Ramos (cell line): Measurements from ENCODE around the gene BIRC2.

Source experiments
- in situ Hi-C: fragments of 300-500 bp; cut with MboI; formaldehyde crosslinking; loops from one replicate; pipeline ENCODE4 v1.14.3; 2022; ENCODE audit warnings: low sequenced_read_pairs; ENCODE audit not compliant: unreplicated experiment

BIRC2 gene

DNA sequence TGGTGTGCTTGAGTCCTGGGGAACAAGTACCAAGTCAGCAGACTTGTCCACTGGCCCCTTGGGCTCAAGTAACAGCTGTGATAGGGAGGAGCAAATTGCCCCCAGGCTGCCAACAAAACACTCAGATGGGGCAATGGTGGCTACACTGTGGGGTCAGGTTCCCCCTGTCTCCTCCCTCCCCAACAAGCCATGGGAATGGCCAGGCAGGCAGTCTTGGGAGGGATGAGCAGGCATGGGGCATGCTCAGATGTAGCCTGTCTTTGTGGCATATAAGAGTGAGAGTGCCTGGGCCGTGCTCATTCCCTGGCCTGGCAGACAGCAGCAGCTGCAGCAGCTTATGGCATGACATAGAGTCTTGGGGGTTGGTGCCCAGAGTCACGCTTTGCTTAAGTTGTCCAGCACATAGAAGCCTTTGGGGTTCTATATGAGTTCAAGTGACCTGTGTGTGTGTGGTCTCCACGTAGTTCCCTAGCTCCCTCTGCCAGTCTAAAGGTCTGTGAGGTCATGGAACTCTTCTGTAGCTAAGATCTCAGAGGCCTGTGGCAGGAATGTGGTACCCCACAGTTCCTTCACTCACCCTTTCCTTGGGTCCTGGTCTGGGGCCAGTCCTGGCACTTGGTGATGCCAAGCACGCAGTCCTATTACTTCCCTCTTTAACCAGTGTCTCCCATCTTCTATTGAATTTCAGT is 44.7 kb downstream of the BIRC2 start:
- in situ Hi-C loops = loop anchor here (5.0 kb wide), 1 partner anchor 106 kb away; no protein-coding TSS in a partner anchor

DNA sequence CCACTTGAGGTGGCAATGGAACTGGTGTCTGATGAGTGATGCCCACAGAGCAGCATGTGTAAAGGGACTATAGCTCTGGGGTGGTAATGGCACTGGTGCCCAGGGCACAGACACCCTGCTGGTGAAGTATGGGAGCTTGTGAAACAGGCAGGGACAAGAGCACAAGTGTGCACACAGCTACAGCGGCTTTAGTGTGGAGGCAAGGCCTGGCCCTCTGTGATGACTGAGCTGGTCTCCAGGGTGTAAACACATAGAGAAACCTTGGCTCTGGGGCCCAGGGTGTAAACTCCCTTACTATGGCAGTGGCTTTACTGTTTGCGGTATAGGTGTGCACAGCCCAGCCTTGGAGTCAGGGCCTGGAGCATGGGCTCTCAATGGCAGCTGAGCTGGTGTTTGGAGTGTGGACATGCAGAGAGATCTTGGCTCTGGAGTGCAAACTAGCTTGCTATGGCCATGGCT is 46.3 kb downstream of the BIRC2 start:
- in situ Hi-C loops = loop anchor here (5.0 kb wide), 1 partner anchor 104 kb away; no protein-coding TSS in a partner anchor

- in situ Hi-C loops = no loop called here
Measured at GRCh38 chr11:102395720-102396393, 48.8 kb downstream of the BIRC2 start.

GRCh38 chr11:102396708-102397563 is 49.9 kb downstream of the BIRC2 start:
- in situ Hi-C loops = no loop called here

- in situ Hi-C loops = no loop called here
Measured at GRCh38 chr11:102398297-102398696, 51.3 kb downstream of the BIRC2 start.

DNA sequence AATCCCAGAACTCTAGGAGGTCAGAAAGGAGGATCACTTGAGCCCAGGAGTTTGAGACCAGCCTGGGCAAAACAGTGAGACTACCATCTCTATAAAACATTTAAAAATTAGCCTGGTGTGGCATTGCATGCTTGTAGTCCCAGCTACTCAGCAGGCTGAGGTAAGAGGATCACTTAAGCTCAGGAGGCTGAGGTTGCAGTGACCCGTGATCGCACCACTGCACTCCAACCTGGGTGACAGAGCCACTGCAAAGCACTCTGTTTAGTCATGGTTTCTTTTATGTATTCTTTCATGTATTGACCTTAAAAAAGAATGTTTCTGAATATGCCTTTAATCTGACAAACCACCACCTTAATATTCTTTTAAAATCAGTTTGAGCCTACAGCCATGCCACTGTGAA is 52.2 kb downstream of the BIRC2 start:
- in situ Hi-C loops = no loop called here

- in situ Hi-C loops = no loop called here
Measured at GRCh38 chr11:102400603-102401002, 53.6 kb downstream of the BIRC2 start.

DNA sequence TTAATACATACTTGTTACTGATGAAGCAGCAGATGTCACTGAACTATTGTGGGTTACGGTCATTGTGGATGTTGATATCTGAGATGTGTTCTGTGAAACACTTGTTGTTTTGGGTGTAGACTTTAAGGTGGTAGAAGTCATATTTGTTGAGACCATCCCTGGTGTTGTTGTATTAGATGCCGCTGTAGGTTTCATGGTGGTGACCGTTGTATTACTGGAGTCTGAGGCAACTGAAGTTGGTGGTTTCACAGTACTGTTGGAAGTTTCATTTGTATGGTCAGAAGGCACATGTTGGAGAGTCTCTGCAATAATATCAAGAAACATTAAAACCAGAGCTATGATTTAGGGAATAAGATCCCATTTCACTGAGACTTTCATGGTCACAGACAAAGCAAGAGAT is 54.9 kb downstream of the BIRC2 start:
- in situ Hi-C loops = no loop called here

DNA sequence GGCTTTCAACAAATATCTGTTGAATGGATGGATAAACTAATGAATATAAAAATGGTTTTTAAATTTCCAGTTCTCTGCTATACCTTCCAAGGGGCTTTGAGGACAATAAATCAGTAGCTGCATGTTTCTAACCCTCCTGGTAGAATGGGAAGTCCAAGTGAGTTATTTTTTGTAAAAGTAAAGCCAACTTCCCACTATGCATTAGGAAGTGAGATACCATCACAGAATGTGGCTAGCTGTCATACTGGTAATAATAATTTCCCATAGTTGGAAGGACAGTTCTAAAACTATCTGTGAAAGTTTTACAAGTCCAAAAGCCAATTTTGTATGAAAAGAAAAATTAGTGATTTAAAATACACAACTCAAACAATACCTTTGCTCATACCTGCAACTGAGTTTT is 55.5 kb downstream of the BIRC2 start:
- in situ Hi-C loops = no loop called here

- in situ Hi-C loops = no loop called here
Measured at GRCh38 chr11:102405501-102405900, 58.5 kb downstream of the BIRC2 start.

DNA sequence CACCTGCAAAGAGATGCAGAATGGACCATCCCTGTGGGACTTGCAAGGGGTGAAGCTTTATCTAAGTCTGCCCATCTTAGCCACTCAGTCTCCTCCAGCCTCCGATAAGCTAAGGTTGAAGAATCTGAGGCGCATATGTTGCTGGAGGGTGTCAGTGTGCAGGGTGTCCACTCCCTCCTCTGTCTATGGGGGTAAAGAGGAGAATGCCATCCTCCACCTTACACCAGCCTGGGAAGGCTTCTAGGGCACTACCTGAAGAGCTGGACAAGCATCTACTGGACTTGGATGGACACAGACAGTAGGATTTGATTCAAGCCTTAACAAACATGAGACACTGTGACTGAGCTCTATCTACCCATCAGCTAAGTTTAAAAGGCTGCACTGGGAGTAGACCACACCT is 59.1 kb downstream of the BIRC2 start:
- in situ Hi-C loops = no loop called here

GRCh38 chr11:102407901-102408300 is 60.9 kb downstream of the BIRC2 start:
- in situ Hi-C loops = no loop called here

DNA sequence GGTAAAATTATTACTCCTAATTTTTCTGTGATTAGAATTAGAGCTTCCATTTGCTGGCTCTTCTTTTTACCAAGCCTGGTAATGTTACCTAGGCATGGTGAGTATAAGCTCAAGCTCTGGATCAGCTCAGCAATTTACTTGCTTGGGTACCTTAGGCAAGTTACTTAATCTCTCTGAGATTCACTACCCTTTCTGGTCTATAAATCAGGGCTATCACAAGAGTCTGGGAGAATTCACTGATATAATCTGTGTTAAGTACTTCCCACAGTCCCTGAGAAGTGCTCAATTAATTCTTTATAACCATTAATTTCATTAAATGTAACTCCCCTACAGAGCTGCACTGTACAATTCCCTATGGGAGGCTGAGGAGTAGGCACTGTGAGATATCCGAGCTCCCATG is 61.3 kb downstream of the BIRC2 start:
- in situ Hi-C loops = no loop called here

DNA sequence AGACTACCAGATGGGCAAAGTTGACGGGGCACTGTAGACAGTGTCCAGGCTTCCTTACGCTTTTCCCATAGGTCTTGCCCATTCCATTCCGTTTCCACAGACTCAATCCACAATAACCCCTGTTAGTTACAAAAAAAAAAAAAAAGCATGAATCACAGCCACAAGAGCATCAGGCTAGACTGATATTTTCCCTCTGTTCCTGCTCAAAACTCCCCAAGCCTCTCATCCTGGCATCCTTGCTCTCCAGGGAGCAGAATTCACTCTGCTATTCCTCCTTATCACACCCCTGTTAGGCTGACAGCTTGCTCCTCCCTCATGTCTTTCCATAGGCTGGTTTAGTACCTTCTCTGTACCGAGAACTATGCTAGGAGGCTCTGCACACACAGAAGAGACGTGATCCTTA is 63.4 kb downstream of the BIRC2 start:
- in situ Hi-C loops = no loop called here

DNA sequence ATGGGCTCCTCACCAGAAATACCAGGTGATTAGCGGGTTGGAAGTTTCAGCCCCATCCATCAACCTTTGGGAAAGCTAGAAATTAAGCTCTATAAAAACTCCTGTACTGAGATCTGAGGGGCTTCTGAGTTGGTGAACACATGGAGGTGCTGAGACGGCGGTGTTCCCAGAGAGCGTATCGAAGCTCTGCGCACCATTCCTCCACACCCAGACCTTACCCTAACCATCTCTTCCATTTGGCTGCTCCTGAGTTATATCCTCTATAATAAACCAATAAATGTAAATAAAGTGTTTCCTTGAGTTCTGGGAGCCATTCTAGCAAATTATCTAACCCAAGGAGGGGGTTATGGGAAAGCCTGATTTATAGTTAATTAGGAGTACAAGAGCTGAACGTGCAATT is 64.1 kb downstream of the BIRC2 start:
- in situ Hi-C loops = no loop called here

DNA sequence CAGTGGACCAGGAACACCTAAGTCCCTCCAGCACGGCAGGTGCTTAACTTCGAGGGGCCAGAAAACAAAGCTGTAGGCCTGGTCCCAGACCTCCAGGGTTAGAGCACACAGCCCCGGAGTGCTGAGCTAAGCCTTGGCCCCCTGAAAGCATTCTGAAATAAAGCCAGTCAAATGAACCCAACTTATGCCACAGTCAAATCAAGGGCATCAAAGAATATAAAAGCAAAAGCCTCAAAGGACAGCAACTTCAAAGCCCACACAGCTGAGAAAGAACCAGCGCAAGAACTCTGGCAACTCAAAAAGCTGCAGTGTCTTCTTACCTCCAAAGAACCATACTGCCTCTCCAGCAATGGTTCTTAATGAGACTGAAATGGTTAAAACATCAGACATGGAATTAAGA is 66.5 kb downstream of the BIRC2 start:
- in situ Hi-C loops = no loop called here

DNA sequence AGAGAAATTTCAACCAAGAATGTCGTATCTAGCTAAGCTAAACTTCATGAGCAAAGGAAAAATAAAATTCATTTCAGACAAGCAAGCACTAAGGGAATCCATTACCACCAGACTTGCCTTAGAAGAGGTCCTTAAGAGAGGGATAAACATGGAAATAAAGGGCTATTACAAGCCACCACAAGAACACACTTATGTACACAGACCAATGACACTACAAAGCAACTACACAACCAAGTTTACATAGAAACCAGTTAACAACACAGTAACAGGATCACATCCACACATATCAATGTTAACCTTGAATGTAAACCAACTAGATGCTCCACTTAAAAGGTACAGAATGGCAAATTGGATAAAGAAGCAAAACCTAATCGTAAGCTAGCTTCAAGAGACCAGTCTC is 67.5 kb downstream of the BIRC2 start:
- in situ Hi-C loops = no loop called here

GRCh38 chr11:102415304-102415916 is 68.4 kb downstream of the BIRC2 start:
- in situ Hi-C loops = no loop called here

GRCh38 chr11:102416976-102417375 is 70.0 kb downstream of the BIRC2 start:
- in situ Hi-C loops = no loop called here

GRCh38 chr11:102419181-102419580 is 72.2 kb downstream of the BIRC2 start:
- in situ Hi-C loops = no loop called here

DNA sequence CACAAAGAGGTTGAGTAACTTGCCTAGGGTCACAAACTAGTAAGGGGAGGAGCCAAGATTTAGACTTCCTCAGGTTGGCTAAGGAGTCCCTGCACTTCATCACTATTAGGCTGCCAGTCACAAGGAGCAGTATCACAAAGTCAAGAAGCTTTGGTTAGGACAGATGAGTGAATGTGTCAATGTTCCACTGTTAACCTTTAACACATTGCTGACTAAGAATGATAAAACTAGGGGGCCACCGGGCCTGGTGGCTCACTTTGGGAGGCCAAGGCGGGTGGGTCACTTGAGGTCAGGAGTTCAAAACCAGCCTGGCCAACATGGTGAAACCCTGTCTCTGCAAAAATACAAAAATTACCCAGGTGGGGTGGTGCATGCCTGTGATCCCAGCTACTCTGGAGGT is 73.5 kb downstream of the BIRC2 start:
- in situ Hi-C loops = no loop called here
